PFSK-1 (cell line): Measurements from ENCODE around the gene UBAC2.

ENCODE experiments used
- REST ChIP-seq, 2 experiments: IDR thresholded peaks; 2 replicates each; pipeline versions ENCODE4 v1.6.1 to v1.8.0; 2011 to 2012; ENCODE audit warnings: low read depth in 2 of 2, low read length in 2 of 2, control low read depth in 1 of 2, inconsistent platforms in 1 of 2, mild to moderate bottlenecking in 1 of 2, moderate library complexity in 1 of 2; ENCODE audit not compliant: insufficient read depth in 1 of 2
- SIN3A ChIP-seq: IDR thresholded peaks from 2 replicates; pipeline ENCODE4 v1.6.1; 2012; ENCODE audit warnings: mild to moderate bottlenecking, low read length, moderate library complexity, borderline replicate concordance; ENCODE audit not compliant: insufficient read depth

- TF ChIP-seq REST (IDR thresholded peaks at IDR 0.05; ENCODE audit: insufficient read depth in 1 of 2, low read depth in 2 of 2, low read length in 2 of 2) (no peak), SIN3A (no peak)
Observed at GRCh38 chr13:99321709-99322108, 121.1 kb downstream of the UBAC2 start.
